HCT116 (cell line): Measurements from ENCODE around the gene VIT. TPM values are rescaled to one million over a fixed set of nuclear protein-coding genes. Genes with fewer than 3 reads are reported as not detected.

ENCODE experiments used
- ATAC-seq: fragments of 200-7000 bp; cut with Tn5 transposase; 2 replicates; pipeline ENCODE4 v1.9.1; 2020; ENCODE audit warnings: mild to moderate bottlenecking, moderate library complexity
- BruUV-seq: library from RNA; stranded (reverse); fragments of 400-500 nt; replicated peaks from 2 replicates; lab custom pipeline; 2021; lab: Mats Ljungman, UMichigan
- CTCF ChIA-PET: fragments of 300-600 bp; sonication (Branson Sonifier 250); formaldehyde crosslinking; loops from one replicate; lab custom pipeline; 2021; ENCODE audit warnings: antibody characterized with exemption; lab: Charles Lee
- POLR2A ChIA-PET: fragments of 300-600, 350-600 bp; sonication (Branson Sonifier 250); formaldehyde crosslinking; loops from one replicate; lab custom pipeline; 2021; ENCODE audit warnings: antibody characterized with exemption; lab: Charles Lee
- RAD21 ChIA-PET, 2 experiments: fragments of 300-600 bp; sonication (Branson Sonifier 250); formaldehyde crosslinking; loops; one replicate each; lab custom pipeline; 2023; ENCODE audit warnings: low total read pairs in 2 of 2; ENCODE audit not compliant: uncharacterized antibody in 2 of 2, unreplicated experiment in 2 of 2, low non-redundant PET in 1 of 2; lab: Charles Lee
- DNase-seq: peaks from one replicate; pipeline ENCODE4 v3.0.0-alpha.2; 2010; ENCODE audit warnings: low read depth, low spot score
- H2AFZ ChIP-seq: fragments of 200-600 bp; shearing (Covaris generic), sonication (generic); 2 replicates; pipeline ENCODE4 v1.6.1; 2017; ENCODE audit warnings: low read depth, mixed run types, mixed read lengths, antibody characterized with exemption, low read length; ENCODE audit not compliant: poor library complexity, severe bottlenecking
- H3K27ac ChIP-seq: 2 replicates; pipeline ENCODE4 v1.5.1; 2012; ENCODE audit warnings: low read depth, low read length
- H3K27me3 ChIP-seq: fragments of 200-600 bp; sonication (generic); 2 replicates; pipeline ENCODE4 v1.6.1; 2016; ENCODE audit warnings: mixed run types, low read length, mixed read lengths; ENCODE audit not compliant: insufficient read depth
- H3K36me3 ChIP-seq, 2 experiments: fragments of 200-500 bp in 1 of 2; fragments of 200-600 bp in 1 of 2; sonication (Bioruptor generic) in 1 of 2; sonication (generic) in 1 of 2; 2 replicates each; pipeline versions ENCODE4 v1.5.1 to v1.6.1; 2014 to 2016; ENCODE audit warnings: low read length in 2 of 2, inconsistent platforms in 1 of 2, mixed read lengths in 1 of 2, mixed run types in 1 of 2; ENCODE audit not compliant: insufficient read depth in 2 of 2, control insufficient read depth in 1 of 2
- H3K4me1 ChIP-seq, 2 experiments: fragments of 200-600 bp in 1 of 2; sonication (generic) in 1 of 2; 2 replicates each; pipeline versions ENCODE4 v1.5.1 to v1.6.1; 2012 to 2017; ENCODE audit warnings: low read length in 2 of 2, inconsistent platforms in 1 of 2, mild to moderate bottlenecking in 1 of 2, mixed read lengths in 1 of 2, mixed run types in 1 of 2, moderate library complexity in 1 of 2; ENCODE audit not compliant: insufficient read depth in 2 of 2, control insufficient read depth in 1 of 2
- H3K4me2 ChIP-seq: fragments of 200-600 bp; sonication (generic); 2 replicates; pipeline ENCODE4 v1.6.1; 2017; ENCODE audit warnings: mixed run types, low read length, mixed read lengths
- H3K4me3 ChIP-seq, 2 experiments: fragments of 200-600 bp in 1 of 2; sonication (generic) in 1 of 2; replicated peaks in 1 of 2; 2 replicates each; pipeline ENCODE4 v1.5.1; 2011 to 2016; ENCODE audit warnings: low read length in 2 of 2, control low read depth in 1 of 2, low read depth in 1 of 2, mild to moderate bottlenecking in 1 of 2, mixed read lengths in 1 of 2, mixed run types in 1 of 2
- H3K79me2 ChIP-seq: fragments of 200-600 bp; sonication (generic); 2 replicates; pipeline ENCODE4 v1.6.1; 2017; ENCODE audit warnings: mild to moderate bottlenecking, mixed run types, low read length, moderate library complexity, mixed read lengths; ENCODE audit not compliant: insufficient read depth
- H3K9ac ChIP-seq: fragments of 200-600 bp; sonication (generic); 2 replicates; pipeline ENCODE4 v1.6.1; 2016; ENCODE audit warnings: low read length, mixed read lengths
- H3K9me2 ChIP-seq: fragments of 200-600 bp; sonication (generic), shearing (Covaris generic); 2 replicates; pipeline ENCODE4 v1.6.1; 2017; ENCODE audit warnings: mixed run types, mild to moderate bottlenecking, moderate library complexity; ENCODE audit not compliant: insufficient read depth
- H3K9me3 ChIP-seq, 2 experiments: fragments of 200-500 bp in 1 of 2; fragments of 200-600 bp in 1 of 2; sonication (Bioruptor generic) in 1 of 2; sonication (generic) in 1 of 2; 2 replicates each; pipeline ENCODE4 v1.6.1; 2014 to 2017; ENCODE audit warnings: low read length in 2 of 2, mixed read lengths in 2 of 2, inconsistent platforms in 1 of 2, low read depth in 1 of 2, mild to moderate bottlenecking in 1 of 2, mixed run types in 1 of 2, moderate library complexity in 1 of 2; ENCODE audit not compliant: control insufficient read depth in 1 of 2, insufficient read depth in 1 of 2
- H4K20me1 ChIP-seq: fragments of 200-600 bp; sonication (generic), shearing (Covaris generic); 2 replicates; pipeline ENCODE4 v1.6.1; 2017; ENCODE audit warnings: mixed run types, mild to moderate bottlenecking, moderate library complexity; ENCODE audit not compliant: insufficient read depth
- CBX3 ChIP-seq: IDR thresholded peaks from 2 replicates; pipeline ENCODE4 v1.6.1; 2012; ENCODE audit warnings: low read depth
- EGR1 ChIP-seq: IDR thresholded peaks from 2 replicates; pipeline ENCODE4 v1.6.1; 2012; ENCODE audit warnings: low read depth
- EZH2 ChIP-seq: fragments of 200-600 bp; sonication (generic); IDR thresholded peaks from 2 replicates; pipeline ENCODE4 v1.6.1; 2017; ENCODE audit warnings: antibody characterized with exemption, mixed run types
- EZH2phosphoT487 ChIP-seq: fragments of 200-600 bp; IDR thresholded peaks from 2 replicates; pipeline ENCODE4 v1.6.1; 2018; ENCODE audit warnings: antibody characterized with exemption, borderline replicate concordance
- JUND ChIP-seq: IDR thresholded peaks from 2 replicates; pipeline ENCODE4 v1.6.1; 2012
- SRF ChIP-seq: IDR thresholded peaks from 2 replicates; pipeline ENCODE4 v1.6.1; 2012; ENCODE audit warnings: low read depth
- YY1 ChIP-seq: IDR thresholded peaks from 2 replicates; pipeline ENCODE4 v1.6.1; 2011; ENCODE audit warnings: low read length, low read depth, moderate library complexity, mild to moderate bottlenecking; ENCODE audit not compliant: insufficient replicate concordance; ENCODE audit errors: extremely low read depth
- intact Hi-C: fragments of 100-400 bp; cut with micrococcal nuclease; formaldehyde crosslinking; loops from 2 replicates; pipeline ENCODE4 v1.10.0; 2022
- total RNA-seq: library from RNA; stranded (reverse); gene quantifications from one replicate; pipeline ENCODE4 v1.2.1, GENCODE V29; 2021; ENCODE audit not compliant: unreplicated experiment
- TF ChIP-seq, protein P1 (sequence below): IDR thresholded peaks from 2 replicates; pipeline ENCODE4 v1.6.1; 2011; ENCODE audit warnings: mild to moderate bottlenecking, low read length, moderate library complexity; ENCODE audit not compliant: insufficient replicate concordance; ENCODE audit errors: extremely low read depth
- TF ChIP-seq, protein P2 (sequence below): IDR thresholded peaks from 2 replicates; pipeline ENCODE4 v1.6.1; 2012; ENCODE audit warnings: low read depth

Gene VIT
- total RNA-seq, 1 experiment from 2014 or later: not detected

DNA sequence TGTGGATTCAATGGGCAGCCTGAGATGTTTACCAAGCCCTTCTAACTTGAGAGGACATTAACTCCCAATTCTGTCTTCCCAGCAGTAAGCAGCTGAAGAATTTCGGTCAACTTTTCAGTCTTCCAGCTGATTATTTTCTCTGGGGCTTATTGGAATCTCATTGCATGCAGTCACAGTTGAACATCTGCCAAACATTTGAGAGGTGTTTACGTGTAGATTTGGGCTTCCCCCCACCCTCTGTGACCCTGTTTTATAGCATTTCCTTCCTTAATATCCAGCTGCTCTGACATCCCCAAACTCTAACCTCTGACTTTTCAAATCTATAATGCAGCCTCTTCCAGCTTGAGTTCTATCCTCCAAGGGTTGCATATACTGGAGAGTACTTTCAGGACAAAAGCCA, 16.5 kb upstream of the VIT start:
- Histone ChIP-seq H3K9ac (no peak overlapping the region), H3K27ac (no peak overlapping the region), H3K36me3 (no peaks in the 10 kb centered on the region), H3K9me3 (no peaks in the 10 kb centered on the region), H3K9me2 (no peaks in the 10 kb centered on the region), H4K20me1 (no peaks in the 10 kb centered on the region), H3K27me3 (no peaks in the 10 kb centered on the region), H3K79me2 (no peaks in the 10 kb centered on the region), H2AFZ (no peak overlapping the region), H3K4me1 (no peaks in the 10 kb centered on the region), H3K4me2 (no peak overlapping the region), H3K4me3 (no peak overlapping the region)
- ChIA-PET POLR2A (no interaction called here), RAD21 (no interaction called here), CTCF (no interaction called here)
- intact Hi-C loops: no loop called here
- no TSS peak for BruUV-seq
- DNase-seq: no peak
- ATAC-seq: no peak
- TF ChIP-seq, protein P1, sequence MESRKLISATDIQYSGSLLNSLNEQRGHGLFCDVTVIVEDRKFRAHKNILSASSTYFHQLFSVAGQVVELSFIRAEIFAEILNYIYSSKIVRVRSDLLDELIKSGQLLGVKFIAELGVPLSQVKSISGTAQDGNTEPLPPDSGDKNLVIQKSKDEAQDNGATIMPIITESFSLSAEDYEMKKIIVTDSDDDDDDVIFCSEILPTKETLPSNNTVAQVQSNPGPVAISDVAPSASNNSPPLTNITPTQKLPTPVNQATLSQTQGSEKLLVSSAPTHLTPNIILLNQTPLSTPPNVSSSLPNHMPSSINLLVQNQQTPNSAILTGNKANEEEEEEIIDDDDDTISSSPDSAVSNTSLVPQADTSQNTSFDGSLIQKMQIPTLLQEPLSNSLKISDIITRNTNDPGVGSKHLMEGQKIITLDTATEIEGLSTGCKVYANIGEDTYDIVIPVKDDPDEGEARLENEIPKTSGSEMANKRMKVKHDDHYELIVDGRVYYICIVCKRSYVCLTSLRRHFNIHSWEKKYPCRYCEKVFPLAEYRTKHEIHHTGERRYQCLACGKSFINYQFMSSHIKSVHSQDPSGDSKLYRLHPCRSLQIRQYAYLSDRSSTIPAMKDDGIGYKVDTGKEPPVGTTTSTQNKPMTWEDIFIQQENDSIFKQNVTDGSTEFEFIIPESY: no peak
- TF ChIP-seq SRF (no peak), EGR1 (no peak), EZH2 (no peak)

DNA sequence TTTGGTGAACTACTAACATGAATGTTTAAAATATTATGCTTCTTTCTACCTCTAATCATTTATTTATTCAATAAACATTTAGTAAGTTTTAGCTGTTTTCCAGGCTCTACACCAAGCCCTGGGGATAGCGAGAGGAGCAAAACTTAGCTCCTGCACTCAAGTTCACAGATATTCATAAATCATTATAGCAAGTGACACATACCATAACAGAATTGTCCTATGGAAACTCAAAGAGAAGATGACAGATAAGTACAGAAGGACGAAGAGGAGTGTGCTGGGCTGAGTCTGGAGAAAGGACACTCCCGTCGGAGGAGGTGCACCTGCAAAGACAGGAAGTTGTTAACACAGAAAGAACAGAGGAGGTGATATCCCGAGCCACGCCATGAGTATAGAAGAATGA, 13.9 kb upstream of the VIT start:
- no peaks in the 10 kb centered on the region for H3K36me3 ChIP-seq
- no TSS peak for BruUV-seq
- no peaks in the 10 kb centered on the region for H3K9me3 ChIP-seq
- no peaks in the 10 kb centered on the region for H3K27me3 ChIP-seq
- ChIA-PET RAD21 (no interaction called here), POLR2A (no interaction called here), CTCF (no interaction called here)
- H3K27ac ChIP-seq: no peak overlapping the region
- no peaks in the 10 kb centered on the region for H3K79me2 ChIP-seq
- no peak overlapping the region for H3K9ac ChIP-seq
- H2AFZ ChIP-seq: no peak overlapping the region
- no peaks in the 10 kb centered on the region for H4K20me1 ChIP-seq
- intact Hi-C loops: no loop called here
- no peak overlapping the region for H3K4me2 ChIP-seq
- TF ChIP-seq, protein P2, sequence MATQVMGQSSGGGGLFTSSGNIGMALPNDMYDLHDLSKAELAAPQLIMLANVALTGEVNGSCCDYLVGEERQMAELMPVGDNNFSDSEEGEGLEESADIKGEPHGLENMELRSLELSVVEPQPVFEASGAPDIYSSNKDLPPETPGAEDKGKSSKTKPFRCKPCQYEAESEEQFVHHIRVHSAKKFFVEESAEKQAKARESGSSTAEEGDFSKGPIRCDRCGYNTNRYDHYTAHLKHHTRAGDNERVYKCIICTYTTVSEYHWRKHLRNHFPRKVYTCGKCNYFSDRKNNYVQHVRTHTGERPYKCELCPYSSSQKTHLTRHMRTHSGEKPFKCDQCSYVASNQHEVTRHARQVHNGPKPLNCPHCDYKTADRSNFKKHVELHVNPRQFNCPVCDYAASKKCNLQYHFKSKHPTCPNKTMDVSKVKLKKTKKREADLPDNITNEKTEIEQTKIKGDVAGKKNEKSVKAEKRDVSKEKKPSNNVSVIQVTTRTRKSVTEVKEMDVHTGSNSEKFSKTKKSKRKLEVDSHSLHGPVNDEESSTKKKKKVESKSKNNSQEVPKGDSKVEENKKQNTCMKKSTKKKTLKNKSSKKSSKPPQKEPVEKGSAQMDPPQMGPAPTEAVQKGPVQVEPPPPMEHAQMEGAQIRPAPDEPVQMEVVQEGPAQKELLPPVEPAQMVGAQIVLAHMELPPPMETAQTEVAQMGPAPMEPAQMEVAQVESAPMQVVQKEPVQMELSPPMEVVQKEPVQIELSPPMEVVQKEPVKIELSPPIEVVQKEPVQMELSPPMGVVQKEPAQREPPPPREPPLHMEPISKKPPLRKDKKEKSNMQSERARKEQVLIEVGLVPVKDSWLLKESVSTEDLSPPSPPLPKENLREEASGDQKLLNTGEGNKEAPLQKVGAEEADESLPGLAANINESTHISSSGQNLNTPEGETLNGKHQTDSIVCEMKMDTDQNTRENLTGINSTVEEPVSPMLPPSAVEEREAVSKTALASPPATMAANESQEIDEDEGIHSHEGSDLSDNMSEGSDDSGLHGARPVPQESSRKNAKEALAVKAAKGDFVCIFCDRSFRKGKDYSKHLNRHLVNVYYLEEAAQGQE: no peak
- TF ChIP-seq EGR1 (no peak), CBX3 (no peak), YY1 (no peak), JUND (no peak), EZH2phosphoT487 (no peak), EZH2 (no peak)
- DNase-seq (no peak), ATAC-seq (no peak)
- H3K9me2 ChIP-seq: no peaks in the 10 kb centered on the region
- no peak overlapping the region for H3K4me3 ChIP-seq
- no peaks in the 10 kb centered on the region for H3K4me1 ChIP-seq
